Body of pancreas (tissue), 4 donors: ENCODE data around the gene KIZ. TPM values are rescaled to one million over a fixed set of nuclear protein-coding genes. Genes with fewer than 3 reads are reported as not detected.

Experiments
- ATAC-seq: fragments of 150-250 bp; one replicate; pipeline ENCODE4 v1.9.1; 2016
- DNase-seq, 4 donors: peaks; one replicate each; pipeline ENCODE4 v3.0.0-alpha.2; 2019
- H3K27ac ChIP-seq, 4 donors: fragments of 200-600 bp; sonication (generic); 1 replicate in 3 of 4; 2 replicates in 1 of 4; pipeline versions ENCODE4 v1.5.1 to v1.6.1; 2016 to 2019; ENCODE audit warnings: mild to moderate bottlenecking in 1 of 4, mixed read lengths in 1 of 4, moderate library complexity in 1 of 4
- H3K27me3 ChIP-seq, 2 donors: fragments of 200-600 bp; sonication (generic); one replicate each; pipeline ENCODE4 v1.6.0; 2016; ENCODE audit warnings: mild to moderate bottlenecking in 1 of 2
- H3K36me3 ChIP-seq, 2 donors: fragments of 200-600 bp; sonication (generic); replicated peaks in 1 of 2; 2 replicates each; pipeline ENCODE4 v1.5.1; 2016; ENCODE audit warnings: low read depth in 2 of 2; ENCODE audit not compliant: insufficient read depth in 1 of 2
- H3K4me1 ChIP-seq: fragments of 200-600 bp; sonication (generic); one replicate; pipeline ENCODE4 v1.6.0; 2016
- H3K4me3 ChIP-seq, 2 donors: fragments of 200-600 bp; sonication (generic); 1 replicate in 1 of 2; 2 replicates in 1 of 2; pipeline ENCODE4 v1.5.1; 2016 to 2019
- H3K9me3 ChIP-seq, 3 donors: fragments of 200-600 bp; sonication (generic); 1 replicate in 2 of 3; 2 replicates in 1 of 3; pipeline ENCODE4 v1.5.1; 2016
- POLR2A ChIP-seq, 3 donors: fragments of 450-650 bp; IDR thresholded peaks; one replicate each; pipeline ENCODE4 v1.6.1; 2016; ENCODE audit warnings: antibody characterized with exemption in 3 of 3, mild to moderate bottlenecking in 2 of 3
- WGBS, 2 donors: methylation state at CpG; one replicate each; pipeline ENCODE4 v1.1.5; 2017; 5-methylcytosine and 5-hydroxymethylcytosine counted together
- intact Hi-C: fragments of 100-400 bp; cut with DNase I; formaldehyde crosslinking; loops from one replicate; pipeline ENCODE4 v1.15.1; 2023
- total RNA-seq, 2 donors: library from RNA; depleted of rRNA; stranded (reverse); fragments of >200 nt; gene quantifications; one replicate each; pipeline ENCODE4 v1.1.0, GENCODE V29; 2016
- TF ChIP-seq, protein P1 (sequence below), 7 experiments: fragments of 450-650 bp in 4 of 7; fragments of 200-600 bp in 3 of 7; sonication (generic) in 3 of 7; IDR thresholded peaks; one replicate each; pipeline ENCODE4 v1.5.1; 2016 to 2019; ENCODE audit warnings: antibody characterized with exemption in 7 of 7

KIZ gene
- total RNA-seq, 2 donors from 2014 or later: 17.1 to 28.7 TPM

DNA sequence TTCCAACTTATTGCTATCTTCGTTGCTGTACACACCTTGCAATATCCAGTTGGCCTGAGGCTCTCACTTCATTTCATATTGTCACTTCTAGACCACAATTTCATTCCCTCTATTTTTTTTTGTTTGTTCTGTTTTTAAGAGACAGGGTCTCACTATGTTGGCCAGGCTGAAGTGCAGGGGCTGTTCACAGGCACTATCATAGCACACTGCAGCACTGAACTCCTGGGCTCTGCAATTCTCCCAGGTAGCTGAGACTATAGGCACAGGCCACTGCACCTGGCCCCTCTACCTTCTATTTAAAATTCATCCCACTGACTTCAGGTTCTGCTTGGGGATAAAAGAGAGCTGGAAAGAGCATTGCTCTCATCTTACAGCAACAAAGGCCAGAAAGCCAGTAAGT lies 15.1 kb upstream of the KIZ start:
- ATAC-seq (no peak), DNase-seq (no peak)
- Histone ChIP-seq H3K4me3 (no peak overlapping the region), H3K36me3 (no peaks in the 10 kb centered on the region), H3K4me1 (peaks cover 6% of the 10 kb centered on the region), H3K9me3 (no peaks in the 10 kb centered on the region), H3K27me3 (peaks cover 0 to 9% of the 10 kb centered on the region in 2 donors), H3K27ac (no peak overlapping the region)
- intact Hi-C loops: no loop called here
- TF ChIP-seq, protein P1, sequence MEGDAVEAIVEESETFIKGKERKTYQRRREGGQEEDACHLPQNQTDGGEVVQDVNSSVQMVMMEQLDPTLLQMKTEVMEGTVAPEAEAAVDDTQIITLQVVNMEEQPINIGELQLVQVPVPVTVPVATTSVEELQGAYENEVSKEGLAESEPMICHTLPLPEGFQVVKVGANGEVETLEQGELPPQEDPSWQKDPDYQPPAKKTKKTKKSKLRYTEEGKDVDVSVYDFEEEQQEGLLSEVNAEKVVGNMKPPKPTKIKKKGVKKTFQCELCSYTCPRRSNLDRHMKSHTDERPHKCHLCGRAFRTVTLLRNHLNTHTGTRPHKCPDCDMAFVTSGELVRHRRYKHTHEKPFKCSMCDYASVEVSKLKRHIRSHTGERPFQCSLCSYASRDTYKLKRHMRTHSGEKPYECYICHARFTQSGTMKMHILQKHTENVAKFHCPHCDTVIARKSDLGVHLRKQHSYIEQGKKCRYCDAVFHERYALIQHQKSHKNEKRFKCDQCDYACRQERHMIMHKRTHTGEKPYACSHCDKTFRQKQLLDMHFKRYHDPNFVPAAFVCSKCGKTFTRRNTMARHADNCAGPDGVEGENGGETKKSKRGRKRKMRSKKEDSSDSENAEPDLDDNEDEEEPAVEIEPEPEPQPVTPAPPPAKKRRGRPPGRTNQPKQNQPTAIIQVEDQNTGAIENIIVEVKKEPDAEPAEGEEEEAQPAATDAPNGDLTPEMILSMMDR (IDR thresholded peaks at IDR 0.05): no peak
- no peak for TF ChIP-seq POLR2A (IDR thresholded peaks at IDR 0.05)
- WGBS, 2 donors: 75 to 83% methylated on average over 1 of the region's 1 CpG

DNA sequence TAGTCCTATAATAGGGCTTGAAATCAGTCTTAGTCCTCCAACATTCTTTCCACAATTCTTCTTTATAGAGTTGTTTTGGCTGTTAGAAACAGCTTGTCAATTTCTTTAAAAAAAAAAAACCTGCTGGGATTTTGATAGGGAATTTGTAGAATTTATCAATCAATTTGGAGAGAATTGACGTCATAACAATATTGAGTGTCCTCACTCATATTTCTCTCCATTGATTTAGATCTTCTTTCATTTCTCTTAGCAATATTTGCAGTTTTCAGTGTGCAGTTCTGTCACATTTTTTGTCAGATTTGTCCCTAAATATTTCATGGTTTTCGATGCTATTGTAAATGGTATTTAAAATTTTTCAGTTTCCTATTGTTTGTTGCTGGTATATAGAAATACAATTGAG lies 14.5 kb upstream of the KIZ start:
- no peaks in the 10 kb centered on the region for H3K36me3 ChIP-seq
- intact Hi-C loops: no loop called here
- H3K9me3 ChIP-seq: no peaks in the 10 kb centered on the region
- no peak overlapping the region for H3K4me3 ChIP-seq
- TF ChIP-seq, protein P1 (IDR thresholded peaks at IDR 0.05): no peak
- no peak for TF ChIP-seq POLR2A (IDR thresholded peaks at IDR 0.05)
- no peak overlapping the region for H3K27ac ChIP-seq
- H3K4me1 ChIP-seq: no peaks in the 10 kb centered on the region
- DNase-seq (no peak), ATAC-seq (no peak)
- WGBS, 2 donors: 78 to 83% methylated on average over 2 of the region's 2 CpGs
- peaks cover 0 to 4% of the 10 kb centered on the region in 2 donors for H3K27me3 ChIP-seq

GRCh38 chr20:21113697-21114096 lies 12.2 kb upstream of the KIZ start:
- ATAC-seq: no peak
- WGBS, 2 donors: 71% methylated on average over 4 of the region's 4 CpGs
- TF ChIP-seq POLR2A (IDR thresholded peaks at IDR 0.05): no peak
- H3K4me1 ChIP-seq: no peaks in the 10 kb centered on the region
- H3K27ac ChIP-seq: no peak overlapping the region
- intact Hi-C loops: no loop called here
- no peak overlapping the region for H3K4me3 ChIP-seq
- no peaks in the 10 kb centered on the region for H3K9me3 ChIP-seq
- no peak for DNase-seq
- H3K27me3 ChIP-seq: no peaks in the 10 kb centered on the region
- H3K36me3 ChIP-seq: no peaks in the 10 kb centered on the region

- DNase-seq (no peak), ATAC-seq (no peak)
- no peaks in the 10 kb centered on the region for H3K27me3 ChIP-seq
- no peaks in the 10 kb centered on the region for H3K9me3 ChIP-seq
- TF ChIP-seq, protein P1 (IDR thresholded peaks at IDR 0.05): no peak
- no peak for TF ChIP-seq POLR2A (IDR thresholded peaks at IDR 0.05)
- no peak overlapping the region for H3K27ac ChIP-seq
- 78 to 81% methylated on average over 15 of the region's 15 CpGs for WGBS, 2 donors
- no peak overlapping the region for H3K4me3 ChIP-seq
- no peaks in the 10 kb centered on the region for H3K36me3 ChIP-seq
- intact Hi-C loops: no loop called here
- H3K4me1 ChIP-seq: no peaks in the 10 kb centered on the region
Observed at GRCh38 chr20:21114584-21114983, 11.3 kb upstream of the KIZ start.

- DNase-seq: no peak
- WGBS, 2 donors: 58 to 63% methylated on average over 4 of the region's 4 CpGs
- Histone ChIP-seq H3K27ac (no peak overlapping the region), H3K27me3 (no peaks in the 10 kb centered on the region), H3K36me3 (no peaks in the 10 kb centered on the region), H3K4me1 (no peaks in the 10 kb centered on the region), H3K4me3 (no peak overlapping the region), H3K9me3 (no peaks in the 10 kb centered on the region)
- no peak for ATAC-seq
- intact Hi-C loops: no loop called here
- TF ChIP-seq POLR2A (IDR thresholded peaks at IDR 0.05): no peak
- TF ChIP-seq, protein P1 (IDR thresholded peaks at IDR 0.05): no peak
Observed at GRCh38 chr20:21117521-21117920, 8.4 kb upstream of the KIZ start.
